ENCODE data around the gene KCNJ16.

DNA sequence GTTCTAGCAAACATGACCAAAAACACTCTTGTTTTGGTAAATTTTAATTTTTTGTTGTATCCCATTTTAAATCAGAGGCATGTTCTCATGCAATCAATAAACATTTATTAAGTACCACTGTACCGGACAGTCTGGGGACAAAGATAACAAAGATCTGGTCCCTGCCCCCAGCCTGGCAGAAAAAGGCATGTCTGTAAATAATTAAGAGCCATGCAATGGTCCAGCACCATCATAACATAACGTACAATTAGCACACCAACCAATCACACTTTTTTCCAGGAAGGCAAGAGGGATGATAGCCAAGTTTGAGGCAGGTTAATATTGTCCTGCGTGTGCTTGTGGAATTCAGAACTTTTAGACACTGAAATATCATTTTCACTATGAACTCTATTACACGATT lies 3.5 kb downstream of the KCNJ16 start:
- TF ChIP-seq, protein P1, sequence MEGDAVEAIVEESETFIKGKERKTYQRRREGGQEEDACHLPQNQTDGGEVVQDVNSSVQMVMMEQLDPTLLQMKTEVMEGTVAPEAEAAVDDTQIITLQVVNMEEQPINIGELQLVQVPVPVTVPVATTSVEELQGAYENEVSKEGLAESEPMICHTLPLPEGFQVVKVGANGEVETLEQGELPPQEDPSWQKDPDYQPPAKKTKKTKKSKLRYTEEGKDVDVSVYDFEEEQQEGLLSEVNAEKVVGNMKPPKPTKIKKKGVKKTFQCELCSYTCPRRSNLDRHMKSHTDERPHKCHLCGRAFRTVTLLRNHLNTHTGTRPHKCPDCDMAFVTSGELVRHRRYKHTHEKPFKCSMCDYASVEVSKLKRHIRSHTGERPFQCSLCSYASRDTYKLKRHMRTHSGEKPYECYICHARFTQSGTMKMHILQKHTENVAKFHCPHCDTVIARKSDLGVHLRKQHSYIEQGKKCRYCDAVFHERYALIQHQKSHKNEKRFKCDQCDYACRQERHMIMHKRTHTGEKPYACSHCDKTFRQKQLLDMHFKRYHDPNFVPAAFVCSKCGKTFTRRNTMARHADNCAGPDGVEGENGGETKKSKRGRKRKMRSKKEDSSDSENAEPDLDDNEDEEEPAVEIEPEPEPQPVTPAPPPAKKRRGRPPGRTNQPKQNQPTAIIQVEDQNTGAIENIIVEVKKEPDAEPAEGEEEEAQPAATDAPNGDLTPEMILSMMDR (IDR thresholded peaks at IDR 0.05 in 4 of 5, conservative IDR thresholded peaks at IDR 0.05 in 1 of 5) = no peak
- no peak for TF ChIP-seq POLR2A (IDR thresholded peaks at IDR 0.05)

All from gastrocnemius medialis (tissue), 4 donors.